ENCODE data around the gene KCTD10. TPM values are rescaled to one million over a fixed set of nuclear protein-coding genes. Genes with fewer than 3 reads are reported as not detected.

The KCTD10 gene
- total and polyA plus RNA-seq, 2 of the 13 experiments (the other 11 are each of a cell fraction or from before 2014, with no cell fraction given) = 6.9 to 25.4 TPM

DNA sequence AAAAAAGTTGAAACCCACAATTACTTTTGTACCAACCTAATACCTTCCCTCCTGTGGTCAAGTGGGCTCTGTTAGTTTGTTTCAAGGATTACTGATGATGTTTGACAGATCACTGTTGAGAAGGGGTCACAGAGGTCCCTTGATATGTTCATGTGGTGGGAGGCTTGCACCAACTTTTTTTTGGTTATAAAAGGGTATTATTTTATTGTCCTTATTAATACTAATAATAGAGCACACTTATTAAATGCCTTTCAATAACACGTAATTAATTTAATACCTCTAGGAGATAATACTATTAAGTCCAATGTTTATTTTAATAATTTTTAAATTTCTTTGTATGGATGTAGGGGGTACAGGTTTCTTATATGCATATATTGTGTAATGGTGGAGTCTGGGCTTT lies 4.8 kb upstream of the KCTD10 start:
- H3K27me3 ChIP-seq (ENCODE audit: control insufficient read depth in 1 of 2, insufficient read depth in 2 of 2, low read length in 2 of 2) = no peaks in the 10 kb centered on the region; a peak in 1 of 5 replicates
- peaks cover 7 to 36% of the 10 kb centered on the region in 2 experiments for H3K36me3 ChIP-seq (replicated peaks in 1 of 2; ENCODE audit: control insufficient read depth in 1 of 2, insufficient read depth in 2 of 2, low read length in 2 of 2)
- H3K4me2 ChIP-seq (ENCODE audit: low read depth, low read length) = no peak overlapping the region
- no peak overlapping the region for H2AFZ ChIP-seq (ENCODE audit: low read length)
- FAIRE-seq (no peak), ATAC-seq (no peak), DNase-seq (ENCODE audit: low spot score) (no peak)
- in situ Hi-C loops (cut with HindIII; ENCODE audit: extremely low pct_ligation_motif_present, low pct_unique_long_range_greater_than_20kb) = no loop called here
- intact Hi-C loops (cut with micrococcal nuclease; ENCODE audit: unreplicated experiment) = no loop called here
- H3K9ac ChIP-seq (ENCODE audit: insufficient read depth, low read depth, low read length) = no peak overlapping the region
- H3K4me1 ChIP-seq (ENCODE audit: insufficient read depth, low read length) = peaks cover 25% of the 10 kb centered on the region
- CTCF ChIA-PET (ENCODE audit: low intra/inter-chr PET ratio, low total read pairs) = no interaction called here
- H3K79me2 ChIP-seq (ENCODE audit: insufficient read depth, low read length) = peaks cover 18% of the 10 kb centered on the region
- H4K20me1 ChIP-seq (ENCODE audit: insufficient read depth, low read length) = no peaks in the 10 kb centered on the region
- H3K9me3 ChIP-seq (ENCODE audit: low read length) = no peaks in the 10 kb centered on the region
- H3K27ac ChIP-seq (ENCODE audit: extremely low read length, insufficient read depth, low read length) = no peak overlapping the region
- no TSS peak for BruUV-seq (replicated peaks)
- H3K4me3 ChIP-seq (replicated peaks in 1 of 3; ENCODE audit: insufficient read depth in 1 of 3, low read depth in 2 of 3, low read length in 3 of 3) = no peak overlapping the region
- POLR2A ChIA-PET = no interaction called here
- 90% methylated on average over 1 of the region's 1 CpG for WGBS (ENCODE audit: low lambda C conversion rate)
- TF ChIP-seq, protein P1, sequence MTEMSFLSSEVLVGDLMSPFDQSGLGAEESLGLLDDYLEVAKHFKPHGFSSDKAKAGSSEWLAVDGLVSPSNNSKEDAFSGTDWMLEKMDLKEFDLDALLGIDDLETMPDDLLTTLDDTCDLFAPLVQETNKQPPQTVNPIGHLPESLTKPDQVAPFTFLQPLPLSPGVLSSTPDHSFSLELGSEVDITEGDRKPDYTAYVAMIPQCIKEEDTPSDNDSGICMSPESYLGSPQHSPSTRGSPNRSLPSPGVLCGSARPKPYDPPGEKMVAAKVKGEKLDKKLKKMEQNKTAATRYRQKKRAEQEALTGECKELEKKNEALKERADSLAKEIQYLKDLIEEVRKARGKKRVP (CRISPR knock-in tag; IDR thresholded peaks at IDR 0.05) = no peak
- TF ChIP-seq, protein P2, sequence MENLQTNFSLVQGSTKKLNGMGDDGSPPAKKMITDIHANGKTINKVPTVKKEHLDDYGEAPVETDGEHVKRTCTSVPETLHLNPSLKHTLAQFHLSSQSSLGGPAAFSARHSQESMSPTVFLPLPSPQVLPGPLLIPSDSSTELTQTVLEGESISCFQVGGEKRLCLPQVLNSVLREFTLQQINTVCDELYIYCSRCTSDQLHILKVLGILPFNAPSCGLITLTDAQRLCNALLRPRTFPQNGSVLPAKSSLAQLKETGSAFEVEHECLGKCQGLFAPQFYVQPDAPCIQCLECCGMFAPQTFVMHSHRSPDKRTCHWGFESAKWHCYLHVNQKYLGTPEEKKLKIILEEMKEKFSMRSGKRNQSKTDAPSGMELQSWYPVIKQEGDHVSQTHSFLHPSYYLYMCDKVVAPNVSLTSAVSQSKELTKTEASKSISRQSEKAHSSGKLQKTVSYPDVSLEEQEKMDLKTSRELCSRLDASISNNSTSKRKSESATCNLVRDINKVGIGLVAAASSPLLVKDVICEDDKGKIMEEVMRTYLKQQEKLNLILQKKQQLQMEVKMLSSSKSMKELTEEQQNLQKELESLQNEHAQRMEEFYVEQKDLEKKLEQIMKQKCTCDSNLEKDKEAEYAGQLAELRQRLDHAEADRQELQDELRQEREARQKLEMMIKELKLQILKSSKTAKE (CRISPR knock-in tag; IDR thresholded peaks at IDR 0.05; ENCODE audit: borderline replicate concordance) = no peak
- TF ChIP-seq, protein P3, sequence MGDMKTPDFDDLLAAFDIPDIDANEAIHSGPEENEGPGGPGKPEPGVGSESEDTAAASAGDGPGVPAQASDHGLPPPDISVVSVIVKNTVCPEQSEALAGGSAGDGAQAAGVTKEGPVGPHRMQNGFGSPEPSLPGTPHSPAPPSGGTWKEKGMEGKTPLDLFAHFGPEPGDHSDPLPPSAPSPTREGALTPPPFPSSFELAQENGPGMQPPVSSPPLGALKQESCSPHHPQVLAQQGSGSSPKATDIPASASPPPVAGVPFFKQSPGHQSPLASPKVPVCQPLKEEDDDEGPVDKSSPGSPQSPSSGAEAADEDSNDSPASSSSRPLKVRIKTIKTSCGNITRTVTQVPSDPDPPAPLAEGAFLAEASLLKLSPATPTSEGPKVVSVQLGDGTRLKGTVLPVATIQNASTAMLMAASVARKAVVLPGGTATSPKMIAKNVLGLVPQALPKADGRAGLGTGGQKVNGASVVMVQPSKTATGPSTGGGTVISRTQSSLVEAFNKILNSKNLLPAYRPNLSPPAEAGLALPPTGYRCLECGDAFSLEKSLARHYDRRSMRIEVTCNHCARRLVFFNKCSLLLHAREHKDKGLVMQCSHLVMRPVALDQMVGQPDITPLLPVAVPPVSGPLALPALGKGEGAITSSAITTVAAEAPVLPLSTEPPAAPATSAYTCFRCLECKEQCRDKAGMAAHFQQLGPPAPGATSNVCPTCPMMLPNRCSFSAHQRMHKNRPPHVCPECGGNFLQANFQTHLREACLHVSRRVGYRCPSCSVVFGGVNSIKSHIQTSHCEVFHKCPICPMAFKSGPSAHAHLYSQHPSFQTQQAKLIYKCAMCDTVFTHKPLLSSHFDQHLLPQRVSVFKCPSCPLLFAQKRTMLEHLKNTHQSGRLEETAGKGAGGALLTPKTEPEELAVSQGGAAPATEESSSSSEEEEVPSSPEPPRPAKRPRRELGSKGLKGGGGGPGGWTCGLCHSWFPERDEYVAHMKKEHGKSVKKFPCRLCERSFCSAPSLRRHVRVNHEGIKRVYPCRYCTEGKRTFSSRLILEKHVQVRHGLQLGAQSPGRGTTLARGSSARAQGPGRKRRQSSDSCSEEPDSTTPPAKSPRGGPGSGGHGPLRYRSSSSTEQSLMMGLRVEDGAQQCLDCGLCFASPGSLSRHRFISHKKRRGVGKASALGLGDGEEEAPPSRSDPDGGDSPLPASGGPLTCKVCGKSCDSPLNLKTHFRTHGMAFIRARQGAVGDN (CRISPR knock-in tag; IDR thresholded peaks at IDR 0.05) = no peak
- TF ChIP-seq, protein P4, sequence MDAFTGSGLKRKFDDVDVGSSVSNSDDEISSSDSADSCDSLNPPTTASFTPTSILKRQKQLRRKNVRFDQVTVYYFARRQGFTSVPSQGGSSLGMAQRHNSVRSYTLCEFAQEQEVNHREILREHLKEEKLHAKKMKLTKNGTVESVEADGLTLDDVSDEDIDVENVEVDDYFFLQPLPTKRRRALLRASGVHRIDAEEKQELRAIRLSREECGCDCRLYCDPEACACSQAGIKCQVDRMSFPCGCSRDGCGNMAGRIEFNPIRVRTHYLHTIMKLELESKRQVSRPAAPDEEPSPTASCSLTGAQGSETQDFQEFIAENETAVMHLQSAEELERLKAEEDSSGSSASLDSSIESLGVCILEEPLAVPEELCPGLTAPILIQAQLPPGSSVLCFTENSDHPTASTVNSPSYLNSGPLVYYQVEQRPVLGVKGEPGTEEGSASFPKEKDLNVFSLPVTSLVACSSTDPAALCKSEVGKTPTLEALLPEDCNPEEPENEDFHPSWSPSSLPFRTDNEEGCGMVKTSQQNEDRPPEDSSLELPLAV (CRISPR knock-in tag; conservative IDR thresholded peaks at IDR 0.05; ENCODE audit: low read depth) = no peak
- TF ChIP-seq REL (CRISPR knock-in tag; conservative IDR thresholded peaks at IDR 0.05) = no peak
- no peak for TF ChIP-seq ZFYVE20 (CRISPR knock-in tag; IDR thresholded peaks at IDR 0.05; ENCODE audit: borderline replicate concordance, low read depth)
- TF ChIP-seq EHMT2 (IDR thresholded peaks at IDR 0.05; ENCODE audit: borderline replicate concordance, low read depth, low read length) = no peak
- no peak for TF ChIP-seq ZNF20 (CRISPR knock-in tag; IDR thresholded peaks at IDR 0.05)
- no peak for TF ChIP-seq ZEB1 (IDR thresholded peaks at IDR 0.05; ENCODE audit: insufficient replicate concordance, low read depth)
- TF ChIP-seq KLF13 (CRISPR knock-in tag; IDR thresholded peaks at IDR 0.05) = no peak
- no peak for TF ChIP-seq ZNF3 (CRISPR knock-in tag; IDR thresholded peaks at IDR 0.05)
- no peak for TF ChIP-seq SUZ12 (IDR thresholded peaks at IDR 0.05; ENCODE audit: low read depth, low read length)
- TF ChIP-seq, protein P5, sequence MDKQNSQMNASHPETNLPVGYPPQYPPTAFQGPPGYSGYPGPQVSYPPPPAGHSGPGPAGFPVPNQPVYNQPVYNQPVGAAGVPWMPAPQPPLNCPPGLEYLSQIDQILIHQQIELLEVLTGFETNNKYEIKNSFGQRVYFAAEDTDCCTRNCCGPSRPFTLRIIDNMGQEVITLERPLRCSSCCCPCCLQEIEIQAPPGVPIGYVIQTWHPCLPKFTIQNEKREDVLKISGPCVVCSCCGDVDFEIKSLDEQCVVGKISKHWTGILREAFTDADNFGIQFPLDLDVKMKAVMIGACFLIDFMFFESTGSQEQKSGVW (CRISPR knock-in tag; IDR thresholded peaks at IDR 0.05; ENCODE audit: borderline replicate concordance) = no peak
- TF ChIP-seq ZNF570 (CRISPR knock-in tag; IDR thresholded peaks at IDR 0.05; ENCODE audit: borderline replicate concordance) = no peak
- no peak for TF ChIP-seq ZSCAN30 (CRISPR knock-in tag; IDR thresholded peaks at IDR 0.05)
- no peak for TF ChIP-seq U2AF1 (optimal IDR thresholded peaks at IDR 0.05; ENCODE audit: low read depth, low read length)

Measured in HepG2 (cell line).